ENCODE measurements around the gene AK5. TPM values are rescaled to one million over a fixed set of nuclear protein-coding genes. Genes with fewer than 3 reads are reported as not detected.

The AK5 gene
- total RNA-seq, 2 donors from 2014 or later = 0.46 to 2.8 TPM

DNA sequence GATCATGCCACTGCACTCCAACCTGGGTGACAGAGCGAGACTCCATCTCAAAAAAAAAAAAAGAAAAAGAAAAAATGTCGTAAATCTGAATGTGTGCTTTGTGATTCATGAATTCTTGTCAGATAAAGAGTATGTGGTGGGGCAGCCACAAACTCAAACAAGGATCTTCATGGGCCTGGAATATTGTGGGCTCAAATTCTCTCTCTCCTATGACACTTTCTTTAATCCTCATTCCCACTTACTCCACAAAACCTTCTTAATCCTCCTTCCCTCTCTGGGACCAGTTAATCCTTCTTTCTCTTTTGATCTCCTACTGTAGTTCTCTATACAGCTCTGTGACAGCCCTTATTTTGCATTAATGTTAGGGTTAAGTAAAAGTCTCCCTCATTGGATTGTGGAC is 112.3 kb downstream of the AK5 start:
- H3K9ac ChIP-seq (ENCODE audit: extremely low read depth, low read length, poor library complexity, severe bottlenecking) = no peak overlapping the region
- H3K4me1 Mint-ChIP-seq = peaks cover 21% of the 10 kb centered on the region
- no peak overlapping the region for H3K27ac ChIP-seq (ENCODE audit: low read depth, low read length)
- peaks cover 7% of the 10 kb centered on the region for H3K4me1 ChIP-seq (ENCODE audit: control insufficient read depth, insufficient read depth, low read length)
- H3K4me3 ChIP-seq (ENCODE audit: low read length) = no peak overlapping the region
- DNase-seq = no peak
- no peaks in the 10 kb centered on the region for H3K27me3 Mint-ChIP-seq (ENCODE audit: insufficient read depth)
- TF ChIP-seq, protein P1, sequence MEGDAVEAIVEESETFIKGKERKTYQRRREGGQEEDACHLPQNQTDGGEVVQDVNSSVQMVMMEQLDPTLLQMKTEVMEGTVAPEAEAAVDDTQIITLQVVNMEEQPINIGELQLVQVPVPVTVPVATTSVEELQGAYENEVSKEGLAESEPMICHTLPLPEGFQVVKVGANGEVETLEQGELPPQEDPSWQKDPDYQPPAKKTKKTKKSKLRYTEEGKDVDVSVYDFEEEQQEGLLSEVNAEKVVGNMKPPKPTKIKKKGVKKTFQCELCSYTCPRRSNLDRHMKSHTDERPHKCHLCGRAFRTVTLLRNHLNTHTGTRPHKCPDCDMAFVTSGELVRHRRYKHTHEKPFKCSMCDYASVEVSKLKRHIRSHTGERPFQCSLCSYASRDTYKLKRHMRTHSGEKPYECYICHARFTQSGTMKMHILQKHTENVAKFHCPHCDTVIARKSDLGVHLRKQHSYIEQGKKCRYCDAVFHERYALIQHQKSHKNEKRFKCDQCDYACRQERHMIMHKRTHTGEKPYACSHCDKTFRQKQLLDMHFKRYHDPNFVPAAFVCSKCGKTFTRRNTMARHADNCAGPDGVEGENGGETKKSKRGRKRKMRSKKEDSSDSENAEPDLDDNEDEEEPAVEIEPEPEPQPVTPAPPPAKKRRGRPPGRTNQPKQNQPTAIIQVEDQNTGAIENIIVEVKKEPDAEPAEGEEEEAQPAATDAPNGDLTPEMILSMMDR (conservative IDR thresholded peaks at IDR 0.05) = no peak
- no peaks in the 10 kb centered on the region for H3K9me3 Mint-ChIP-seq
- H3K27ac Mint-ChIP-seq = no peak overlapping the region
- no peaks in the 10 kb centered on the region for H3K36me3 ChIP-seq (ENCODE audit: control insufficient read depth, insufficient read depth, low read length)
- H3K9me3 ChIP-seq (ENCODE audit: control insufficient read depth, low read length) = no peaks in the 10 kb centered on the region
- H3K36me3 Mint-ChIP-seq (ENCODE audit: low read depth) = no peaks in the 10 kb centered on the region
- WGBS, 2 experiments (ENCODE audit: insufficient coverage in 1 of 2, insufficient read length in 1 of 2) = 88 to 90% methylated on average over 2 of the region's 2 CpGs
- H3K27me3 ChIP-seq (ENCODE audit: control insufficient read depth, insufficient read depth, low read length, poor library complexity, severe bottlenecking) = no peaks in the 10 kb centered on the region
- no peak overlapping the region for H3K4me3 Mint-ChIP-seq

DNA sequence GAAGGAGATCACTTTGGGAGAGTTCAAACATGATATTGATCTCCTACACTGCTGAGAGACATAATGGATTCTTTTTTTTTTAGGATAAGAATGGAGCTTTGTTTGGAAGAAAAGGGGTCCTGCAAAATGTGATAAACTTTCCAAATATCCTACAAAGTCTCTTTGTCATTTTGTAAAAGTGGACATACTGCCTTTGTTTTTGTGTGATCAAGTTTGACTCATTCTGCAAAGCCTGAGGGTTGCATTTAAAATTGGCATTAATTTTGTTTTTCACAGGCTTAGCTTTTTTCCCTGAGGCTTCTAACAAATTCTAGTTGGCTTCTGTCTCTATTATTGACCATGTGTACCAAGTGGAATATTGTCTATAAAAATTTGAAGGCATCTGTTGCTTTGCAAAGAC is 113.2 kb downstream of the AK5 start:
- DNase-seq = no peak
- Histone ChIP-seq H3K4me3 (ENCODE audit: low read length) (peak overlapping the region; percentile 15), H3K36me3 (ENCODE audit: control insufficient read depth, insufficient read depth, low read length) (no peaks in the 10 kb centered on the region), H3K4me1 (ENCODE audit: control insufficient read depth, insufficient read depth, low read length) (peaks cover 11% of the 10 kb centered on the region), H3K27me3 (ENCODE audit: control insufficient read depth, insufficient read depth, low read length, poor library complexity, severe bottlenecking) (no peaks in the 10 kb centered on the region), H3K9ac (ENCODE audit: extremely low read depth, low read length, poor library complexity, severe bottlenecking) (no peak overlapping the region), H3K27ac (ENCODE audit: low read depth, low read length) (no peak overlapping the region), H3K9me3 (ENCODE audit: control insufficient read depth, low read length) (no peaks in the 10 kb centered on the region)
- H3K9me3 Mint-ChIP-seq = no peaks in the 10 kb centered on the region
- peaks cover 28% of the 10 kb centered on the region for H3K4me1 Mint-ChIP-seq
- no peak overlapping the region for H3K27ac Mint-ChIP-seq
- H3K4me3 Mint-ChIP-seq = no peak overlapping the region
- H3K36me3 Mint-ChIP-seq (ENCODE audit: low read depth) = no peaks in the 10 kb centered on the region
- TF ChIP-seq, protein P1 (conservative IDR thresholded peaks at IDR 0.05) = no peak
- no peaks in the 10 kb centered on the region for H3K27me3 Mint-ChIP-seq (ENCODE audit: insufficient read depth)

DNA sequence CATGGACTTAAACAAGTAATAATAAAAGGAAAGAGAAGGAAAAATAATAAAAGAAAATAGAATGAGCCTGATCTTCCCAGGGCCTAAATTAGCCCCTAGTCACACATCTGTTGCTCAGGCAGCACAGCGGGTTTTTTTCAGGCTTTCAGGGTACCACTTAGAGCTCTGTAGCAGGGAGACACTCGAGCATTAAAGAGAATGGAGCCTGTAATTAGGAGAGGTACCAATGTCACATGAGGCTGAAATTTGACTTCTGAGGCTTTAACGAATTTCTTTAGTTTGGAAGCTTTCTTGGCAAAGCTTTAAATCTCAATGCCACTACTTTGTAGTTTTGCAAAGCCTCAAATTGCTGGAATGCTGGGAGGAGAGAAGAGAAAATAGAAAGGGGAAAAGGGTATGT is 116.3 kb downstream of the AK5 start:
- Histone ChIP-seq H3K36me3 (ENCODE audit: control insufficient read depth, insufficient read depth, low read length) (no peaks in the 10 kb centered on the region), H3K4me1 (ENCODE audit: control insufficient read depth, insufficient read depth, low read length) (peaks cover 11% of the 10 kb centered on the region), H3K27me3 (ENCODE audit: control insufficient read depth, insufficient read depth, low read length, poor library complexity, severe bottlenecking) (no peaks in the 10 kb centered on the region), H3K9me3 (ENCODE audit: control insufficient read depth, low read length) (no peaks in the 10 kb centered on the region), H3K27ac (ENCODE audit: low read depth, low read length) (no peak overlapping the region), H3K4me3 (ENCODE audit: low read length) (no peak overlapping the region), H3K9ac (ENCODE audit: extremely low read depth, low read length, poor library complexity, severe bottlenecking) (no peak overlapping the region)
- DNase-seq = no peak
- Mint-ChIP-seq H3K27ac (no peak overlapping the region), H3K4me1 (peaks cover 28% of the 10 kb centered on the region), H3K36me3 (ENCODE audit: low read depth) (no peaks in the 10 kb centered on the region), H3K9me3 (no peaks in the 10 kb centered on the region), H3K4me3 (no peak overlapping the region), H3K27me3 (ENCODE audit: insufficient read depth) (no peaks in the 10 kb centered on the region)
- WGBS, 2 experiments (ENCODE audit: insufficient coverage in 1 of 2, insufficient read length in 1 of 2) = 68 to 75% methylated on average over 3 of the region's 3 CpGs
- TF ChIP-seq, protein P1 (conservative IDR thresholded peaks at IDR 0.05) = no peak

All from endodermal cell (in vitro differentiated cells).